Activated naive CD8-positive, alpha-beta T cell (primary cell): ENCODE results near the gene PPIL1.

ENCODE experiments used
- H3K27ac Mint-ChIP-seq: one replicate; pipeline ENCODE4 v1.8.0; 2021; ENCODE audit warnings: mixed read lengths
- H3K27me3 Mint-ChIP-seq: one replicate; pipeline ENCODE4 v1.8.0; 2021; ENCODE audit warnings: mixed read lengths
- H3K36me3 Mint-ChIP-seq: one replicate; pipeline ENCODE4 v1.8.0; 2021; ENCODE audit warnings: mixed read lengths
- H3K4me1 Mint-ChIP-seq: one replicate; pipeline ENCODE4 v1.8.0; 2021; ENCODE audit warnings: low read depth, mixed read lengths
- H3K4me3 Mint-ChIP-seq: one replicate; pipeline ENCODE4 v1.8.0; 2021; ENCODE audit warnings: mild to moderate bottlenecking, mixed read lengths
- H3K9me3 Mint-ChIP-seq: one replicate; pipeline ENCODE4 v1.8.0; 2021; ENCODE audit warnings: low read depth, mixed read lengths

PPIL1 gene

DNA sequence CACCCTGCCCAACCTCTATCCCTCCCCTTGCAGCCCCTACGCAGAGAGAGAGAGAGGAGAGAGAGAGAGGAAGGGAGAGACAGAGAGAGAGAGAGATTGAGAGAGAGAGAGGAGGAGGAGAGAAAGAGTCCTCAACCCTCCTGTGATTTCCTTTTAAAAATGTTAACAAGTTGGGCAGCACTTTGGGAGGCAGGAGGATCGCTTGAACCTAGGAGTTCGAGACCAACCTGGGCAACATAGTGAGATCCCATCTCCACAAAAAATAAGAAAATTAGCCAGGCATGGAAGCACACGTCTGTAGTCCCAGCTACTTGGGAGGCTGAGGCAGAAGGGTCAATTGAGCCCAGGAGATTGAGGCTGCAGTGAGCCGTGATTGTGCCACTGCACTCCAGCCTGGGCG lies 65.4 kb downstream of the PPIL1 start:
- Mint-ChIP-seq H3K4me1 (no peaks in the 10 kb centered on the region), H3K36me3 (no peaks in the 10 kb centered on the region), H3K4me3 (no peak overlapping the region), H3K9me3 (no peaks in the 10 kb centered on the region), H3K27ac (no peak overlapping the region), H3K27me3 (peaks cover 2% of the 10 kb centered on the region)

DNA sequence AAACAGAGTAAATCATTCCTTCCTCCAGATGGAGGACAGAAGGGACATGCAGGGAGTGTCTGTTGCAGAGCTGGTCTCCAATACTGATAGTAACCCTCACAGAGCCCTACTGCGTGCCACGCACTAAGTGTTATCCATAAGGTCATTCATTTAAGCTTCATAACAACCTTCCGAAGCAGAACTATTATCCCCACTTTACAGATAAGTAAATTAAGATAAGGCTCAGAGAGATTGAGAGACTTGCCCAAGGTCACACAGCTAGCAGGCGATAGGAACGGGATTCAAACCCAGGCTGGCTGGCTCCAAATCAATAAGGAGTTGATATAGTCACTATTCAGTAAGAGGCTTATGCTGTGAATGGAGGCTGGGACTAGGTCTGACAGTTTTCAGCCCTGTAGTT lies 66.0 kb downstream of the PPIL1 start:
- peaks cover 2% of the 10 kb centered on the region for H3K27me3 Mint-ChIP-seq
- H3K4me1 Mint-ChIP-seq: no peaks in the 10 kb centered on the region
- H3K27ac Mint-ChIP-seq: no peak overlapping the region
- no peaks in the 10 kb centered on the region for H3K9me3 Mint-ChIP-seq
- no peak overlapping the region for H3K4me3 Mint-ChIP-seq
- H3K36me3 Mint-ChIP-seq: no peaks in the 10 kb centered on the region

DNA sequence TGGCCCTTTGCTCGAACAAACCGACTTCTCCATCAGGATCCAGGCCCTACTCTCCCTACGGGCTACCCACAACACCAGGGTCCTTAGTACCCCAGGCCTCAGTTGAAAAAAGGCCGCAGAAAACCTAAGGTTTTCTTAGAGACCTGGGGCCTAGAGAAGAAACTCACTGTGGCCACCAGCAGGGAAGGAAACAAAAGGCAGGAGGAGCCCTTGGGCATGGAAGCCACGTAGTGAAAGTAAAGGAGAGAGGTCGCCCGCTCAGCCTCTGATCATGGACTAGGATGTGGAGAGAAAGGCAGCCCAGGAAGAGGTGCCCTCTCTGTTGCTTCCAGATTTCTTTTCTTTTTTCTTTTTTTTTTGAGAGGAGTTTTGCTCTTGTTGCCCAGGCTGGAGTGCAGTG lies 66.9 kb downstream of the PPIL1 start:
- Mint-ChIP-seq H3K4me3 (no peak overlapping the region), H3K27ac (no peak overlapping the region), H3K27me3 (peaks cover 2% of the 10 kb centered on the region), H3K9me3 (no peaks in the 10 kb centered on the region), H3K36me3 (no peaks in the 10 kb centered on the region), H3K4me1 (no peaks in the 10 kb centered on the region)

DNA sequence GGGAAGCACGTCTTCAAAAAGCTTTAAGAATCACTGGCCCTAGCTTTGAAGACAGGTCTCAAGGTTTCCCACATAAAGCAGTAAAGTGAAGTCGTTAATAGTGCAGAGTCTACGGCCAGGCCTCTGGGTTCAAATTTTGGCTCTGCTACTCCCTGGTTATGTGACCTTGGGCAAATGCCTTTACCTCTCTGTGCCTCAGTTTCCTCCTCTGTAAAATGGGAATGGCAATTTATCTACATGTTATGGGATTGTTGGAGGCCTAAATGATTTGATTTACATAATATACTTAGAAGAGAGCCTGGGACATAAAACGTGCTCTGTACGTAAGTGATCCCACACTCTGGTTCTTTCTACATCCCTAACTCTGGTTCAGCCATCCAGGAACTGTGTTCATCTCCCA lies 67.5 kb downstream of the PPIL1 start:
- no peak overlapping the region for H3K27ac Mint-ChIP-seq
- H3K9me3 Mint-ChIP-seq: no peaks in the 10 kb centered on the region
- H3K27me3 Mint-ChIP-seq: peaks cover 2% of the 10 kb centered on the region
- no peaks in the 10 kb centered on the region for H3K4me1 Mint-ChIP-seq
- no peak overlapping the region for H3K4me3 Mint-ChIP-seq
- no peaks in the 10 kb centered on the region for H3K36me3 Mint-ChIP-seq

DNA sequence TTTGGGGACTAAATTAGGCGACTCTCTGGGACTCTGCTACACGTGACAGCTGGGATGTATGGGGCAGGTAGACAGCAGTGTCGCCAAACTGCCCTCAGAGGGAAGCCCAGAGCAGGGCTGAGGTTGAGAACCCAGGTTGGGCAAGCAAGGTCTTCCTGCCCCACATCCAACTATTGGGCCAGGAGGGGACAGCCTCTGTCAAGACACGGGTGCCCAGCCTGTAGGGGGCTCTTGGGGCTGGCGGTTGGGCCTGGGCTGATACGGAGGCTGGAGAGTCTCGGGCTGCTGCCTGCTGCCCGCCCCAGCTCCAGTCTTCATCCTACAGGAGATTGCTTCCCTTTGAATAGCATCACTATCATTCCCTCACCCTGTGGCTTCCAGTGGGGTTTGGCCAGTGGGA lies 68.7 kb downstream of the PPIL1 start:
- Mint-ChIP-seq H3K27me3 (peaks cover 2% of the 10 kb centered on the region), H3K4me3 (no peak overlapping the region), H3K27ac (no peak overlapping the region), H3K9me3 (no peaks in the 10 kb centered on the region), H3K4me1 (no peaks in the 10 kb centered on the region), H3K36me3 (no peaks in the 10 kb centered on the region)

DNA sequence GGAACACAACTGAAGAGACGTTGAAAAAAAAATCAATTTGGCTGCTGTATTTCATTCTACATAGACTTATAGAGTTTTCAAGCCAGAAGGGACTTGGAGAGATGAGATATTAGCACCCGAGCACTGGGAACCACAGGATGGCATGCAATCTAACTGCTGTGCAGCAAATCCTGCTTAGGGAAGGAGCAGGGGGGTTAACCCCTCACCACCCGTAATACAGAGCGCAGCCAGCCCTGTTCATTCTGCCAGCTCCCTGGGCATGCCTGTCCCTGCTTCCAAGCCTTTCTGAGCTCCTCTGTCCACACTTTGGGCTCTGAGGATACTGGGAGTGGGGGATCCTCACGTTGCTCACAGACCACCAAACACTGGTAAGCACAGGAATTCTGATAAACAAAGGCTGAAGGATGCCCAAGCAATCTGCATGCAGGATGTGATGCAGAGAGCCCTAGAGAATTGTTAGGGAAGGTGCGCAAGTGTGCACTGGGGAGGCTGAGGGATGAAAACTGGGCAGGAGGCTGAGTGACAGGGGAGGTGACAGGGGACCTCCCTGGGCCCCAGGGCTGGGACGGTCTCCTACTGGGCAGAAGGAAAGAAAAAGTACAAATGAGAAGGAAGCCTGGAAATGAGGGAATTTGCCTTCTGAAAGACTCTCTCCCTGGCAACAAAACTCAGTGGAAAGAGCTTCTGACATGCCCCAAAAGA lies 69.4 kb downstream of the PPIL1 start:
- Mint-ChIP-seq H3K27me3 (peaks cover 2% of the 10 kb centered on the region), H3K27ac (no peak overlapping the region)

More for the DNA sequence above, 69.4 kb downstream of the PPIL1 start:
- Mint-ChIP-seq H3K4me1 (no peaks in the 10 kb centered on the region), H3K9me3 (no peaks in the 10 kb centered on the region), H3K4me3 (no peak overlapping the region), H3K36me3 (no peaks in the 10 kb centered on the region)
